Fibroblast of mammary gland (primary cell): ENCODE results near the gene S100A9.

Experiments
- DNase-seq: peaks from one replicate; pipeline ENCODE4 v3.0.0-alpha.2; 2010; ENCODE audit warnings: low read depth
- H3K4me3 ChIP-seq: 2 replicates; pipeline ENCODE4 v1.5.1; 2011; ENCODE audit warnings: low read depth, mild to moderate bottlenecking, low read length, moderate library complexity; ENCODE audit not compliant: control insufficient read depth
- TF ChIP-seq, protein P1 (sequence below): conservative IDR thresholded peaks from 2 replicates; pipeline ENCODE4 v1.5.1; 2011; ENCODE audit warnings: low read depth, low read length, inconsistent platforms; ENCODE audit not compliant: control insufficient read depth, insufficient read depth

S100A9 gene

DNA sequence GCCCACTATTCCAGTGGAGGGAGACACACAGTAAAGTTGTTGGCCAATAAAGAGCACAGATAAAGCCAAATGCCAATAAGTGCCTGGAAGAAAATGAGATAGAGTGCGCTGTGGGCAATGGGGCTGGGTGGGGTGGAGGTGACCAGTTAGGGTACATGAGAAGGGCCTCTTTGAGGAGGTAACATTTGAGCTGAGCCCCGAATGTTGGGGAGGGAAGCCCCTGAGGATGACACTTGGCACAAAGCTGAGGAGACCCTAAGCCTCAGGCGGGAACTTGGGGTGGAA is 979 bp downstream of the S100A9 start:
- H3K4me3 ChIP-seq, result no peak overlapping the region
- TF ChIP-seq, protein P1, sequence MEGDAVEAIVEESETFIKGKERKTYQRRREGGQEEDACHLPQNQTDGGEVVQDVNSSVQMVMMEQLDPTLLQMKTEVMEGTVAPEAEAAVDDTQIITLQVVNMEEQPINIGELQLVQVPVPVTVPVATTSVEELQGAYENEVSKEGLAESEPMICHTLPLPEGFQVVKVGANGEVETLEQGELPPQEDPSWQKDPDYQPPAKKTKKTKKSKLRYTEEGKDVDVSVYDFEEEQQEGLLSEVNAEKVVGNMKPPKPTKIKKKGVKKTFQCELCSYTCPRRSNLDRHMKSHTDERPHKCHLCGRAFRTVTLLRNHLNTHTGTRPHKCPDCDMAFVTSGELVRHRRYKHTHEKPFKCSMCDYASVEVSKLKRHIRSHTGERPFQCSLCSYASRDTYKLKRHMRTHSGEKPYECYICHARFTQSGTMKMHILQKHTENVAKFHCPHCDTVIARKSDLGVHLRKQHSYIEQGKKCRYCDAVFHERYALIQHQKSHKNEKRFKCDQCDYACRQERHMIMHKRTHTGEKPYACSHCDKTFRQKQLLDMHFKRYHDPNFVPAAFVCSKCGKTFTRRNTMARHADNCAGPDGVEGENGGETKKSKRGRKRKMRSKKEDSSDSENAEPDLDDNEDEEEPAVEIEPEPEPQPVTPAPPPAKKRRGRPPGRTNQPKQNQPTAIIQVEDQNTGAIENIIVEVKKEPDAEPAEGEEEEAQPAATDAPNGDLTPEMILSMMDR, result no peak
- DNase-seq, result no peak

DNA sequence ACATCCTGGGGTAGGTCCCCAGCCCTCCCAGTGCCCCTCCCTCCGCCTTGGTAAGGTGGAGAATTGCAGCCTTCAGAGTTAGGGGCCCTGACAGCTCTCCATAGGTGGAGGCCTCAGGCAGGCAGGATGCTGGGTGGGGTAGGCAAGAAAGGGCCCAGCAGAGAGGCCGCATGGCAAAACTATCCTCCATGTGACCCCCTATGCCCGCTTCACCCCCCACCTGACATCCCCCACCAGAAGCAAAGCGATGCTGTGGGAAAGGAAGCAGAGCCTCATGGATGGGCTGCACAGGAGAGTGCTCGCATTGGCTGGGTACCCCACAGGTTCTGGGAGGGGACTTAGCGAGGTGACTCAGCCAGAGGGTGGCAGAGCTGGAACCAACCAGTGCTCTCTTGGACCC is 1.6 kb downstream of the S100A9 start:
- H3K4me3 ChIP-seq, result no peak overlapping the region
- DNase-seq, result no peak
- TF ChIP-seq, protein P1, result no peak

DNA sequence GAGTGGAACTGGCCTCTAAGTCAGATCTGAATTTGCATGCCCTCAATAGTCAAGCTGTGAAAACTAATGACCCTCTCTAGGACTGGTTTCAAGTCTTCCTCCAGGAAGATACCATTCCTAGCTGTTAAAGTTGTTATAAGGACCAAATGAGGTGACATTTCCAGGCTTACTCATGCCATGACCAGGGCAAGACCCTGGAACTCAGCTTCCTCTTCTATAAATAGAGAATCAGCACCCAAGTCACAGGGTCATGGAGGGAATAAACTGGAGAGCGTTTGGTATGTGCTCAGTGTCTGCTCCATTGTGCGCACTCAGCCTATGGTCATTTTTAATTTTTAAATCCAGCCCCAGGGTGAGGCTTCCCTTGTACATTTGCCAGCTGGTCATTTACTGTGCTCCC is 2.5 kb downstream of the S100A9 start:
- no peak for DNase-seq
- TF ChIP-seq, protein P1, result no peak
- no peak overlapping the region for H3K4me3 ChIP-seq

DNA sequence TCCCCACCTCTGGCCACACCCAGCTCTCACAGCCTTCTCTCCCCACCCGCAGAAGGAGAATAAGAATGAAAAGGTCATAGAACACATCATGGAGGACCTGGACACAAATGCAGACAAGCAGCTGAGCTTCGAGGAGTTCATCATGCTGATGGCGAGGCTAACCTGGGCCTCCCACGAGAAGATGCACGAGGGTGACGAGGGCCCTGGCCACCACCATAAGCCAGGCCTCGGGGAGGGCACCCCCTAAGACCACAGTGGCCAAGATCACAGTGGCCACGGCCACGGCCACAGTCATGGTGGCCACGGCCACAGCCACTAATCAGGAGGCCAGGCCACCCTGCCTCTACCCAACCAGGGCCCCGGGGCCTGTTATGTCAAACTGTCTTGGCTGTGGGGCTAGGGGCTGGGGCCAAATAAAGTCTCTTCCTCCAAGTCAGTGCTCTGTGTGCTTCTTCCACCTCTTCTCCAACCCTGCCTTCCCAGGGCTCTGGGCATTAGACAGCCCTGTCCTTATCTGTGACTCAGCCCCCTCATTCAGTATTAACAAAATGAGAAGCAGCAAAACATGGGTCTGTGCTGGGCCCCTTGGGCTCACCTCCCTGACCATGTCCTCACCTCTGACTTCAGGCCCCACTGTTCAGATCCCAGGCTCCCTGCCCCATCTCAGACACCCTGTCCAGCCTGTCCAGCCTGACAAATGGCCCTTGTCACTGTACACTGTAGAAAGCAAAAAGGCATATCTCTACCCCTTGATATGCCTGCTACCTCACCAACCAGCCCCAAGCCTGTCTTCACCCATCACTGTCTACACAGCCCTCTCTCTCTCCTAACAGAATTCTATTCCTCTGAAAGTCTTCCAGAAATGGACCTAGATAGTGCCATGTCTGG is 3.2 kb downstream of the S100A9 start:
- no peak for DNase-seq
- TF ChIP-seq, protein P1, result no peak
- no peak overlapping the region for H3K4me3 ChIP-seq

DNA sequence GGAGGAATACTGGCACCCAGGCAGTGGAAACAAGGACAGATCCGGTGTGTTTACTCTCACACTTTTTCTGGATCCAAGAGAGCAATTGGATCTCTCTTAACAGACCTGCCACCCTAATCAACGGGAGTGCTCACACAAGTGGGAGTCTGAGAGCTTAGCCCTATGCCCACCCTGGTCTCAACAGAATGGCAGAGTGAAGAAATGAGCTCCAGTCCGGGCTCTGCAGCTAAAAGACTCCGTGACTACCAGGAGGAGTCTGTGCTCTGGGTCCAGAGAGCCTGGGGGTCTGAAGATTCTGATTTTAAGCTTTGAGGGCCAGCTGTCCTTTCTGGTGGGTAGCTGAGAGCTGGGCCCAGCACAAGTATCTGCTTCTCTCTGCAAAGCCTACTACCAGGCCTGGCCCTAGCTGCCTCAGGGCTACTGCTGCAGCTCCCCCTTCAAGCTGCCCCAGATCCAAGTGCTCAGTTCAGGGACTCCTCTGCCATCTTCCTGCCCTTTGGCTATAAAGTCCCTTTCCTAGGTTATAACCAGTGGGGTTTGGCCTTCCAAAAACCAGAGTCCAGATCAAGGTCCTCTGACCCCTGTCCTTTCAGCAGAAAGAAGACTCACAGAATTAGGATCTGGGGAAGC is 3.9 kb downstream of the S100A9 start:
- TF ChIP-seq, protein P1, result no peak
- no peak for DNase-seq
- H3K4me3 ChIP-seq, result no peak overlapping the region

DNA sequence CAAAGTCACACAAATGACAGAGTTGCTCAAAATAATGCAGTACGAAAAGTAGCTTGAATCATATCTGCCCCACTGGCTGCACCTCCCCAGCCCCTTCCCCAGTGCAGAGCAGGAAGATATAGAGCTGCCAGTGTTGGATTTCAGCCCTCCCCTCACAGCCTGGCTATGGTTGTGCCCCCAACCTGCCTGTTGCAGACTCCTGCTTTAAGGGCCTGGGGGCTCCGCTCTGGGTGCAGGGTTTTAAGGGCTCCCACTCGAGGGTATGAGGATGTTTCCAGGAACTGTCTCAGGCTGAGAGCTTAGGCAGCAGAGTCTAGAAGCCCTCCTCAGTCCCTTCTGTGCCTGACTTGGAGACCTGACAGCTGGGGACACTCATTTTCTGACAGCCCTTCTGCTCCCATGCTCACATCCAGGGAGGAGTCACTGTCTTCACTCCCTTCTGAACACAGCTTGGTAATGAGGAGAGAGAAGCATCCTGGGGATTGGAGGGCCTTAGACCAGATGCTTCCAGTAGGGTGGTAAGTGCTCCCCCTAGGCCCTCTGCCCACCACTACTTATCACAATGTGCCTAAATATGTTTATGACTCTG is 4.6 kb downstream of the S100A9 start:
- DNase-seq, result no peak
- H3K4me3 ChIP-seq, result no peak overlapping the region
- TF ChIP-seq, protein P1, result no peak
